DOHH2 (cell line): ENCODE data around the gene CAPZA2.
"Not testable (repeated sequence)": the region's sequence is repeated elsewhere in the genome, so short reads cannot be mapped to it uniquely, and the experiment has no call there.

Source experiments
- H3F3A ChIP-seq: fragments of 200-600 bp; sonication (generic), shearing (Covaris generic); 2 replicates; pipeline ENCODE4 v1.6.0; 2016; ENCODE audit warnings: antibody characterized with exemption, mild to moderate bottlenecking; ENCODE audit not compliant: control insufficient read depth, insufficient read depth
- H3K27ac ChIP-seq: fragments of 200-600 bp; sonication (generic); 2 replicates; pipeline ENCODE4 v1.5.1; 2014; ENCODE audit warnings: low read depth, mild to moderate bottlenecking, low read length, moderate library complexity
- H3K27me3 ChIP-seq: fragments of 200-600 bp; sonication (generic); 2 replicates; pipeline ENCODE4 v1.6.1; 2014; ENCODE audit warnings: mild to moderate bottlenecking, low read length, mixed read lengths; ENCODE audit not compliant: control insufficient read depth
- H3K36me3 ChIP-seq: fragments of 200-600 bp; sonication (generic); 2 replicates; pipeline ENCODE4 v1.6.1; 2014; ENCODE audit warnings: mild to moderate bottlenecking, low read length, moderate library complexity, mixed read lengths; ENCODE audit not compliant: control insufficient read depth
- H3K4me1 ChIP-seq: fragments of 200-600 bp; sonication (generic); 2 replicates; pipeline ENCODE4 v1.6.1; 2014; ENCODE audit warnings: mild to moderate bottlenecking, low read length, mixed read lengths; ENCODE audit not compliant: control insufficient read depth
- H3K4me2 ChIP-seq: fragments of 200-600 bp; sonication (generic); 2 replicates; pipeline ENCODE4 v1.6.0; 2014; ENCODE audit warnings: mild to moderate bottlenecking, low read length, moderate library complexity
- H3K4me3 ChIP-seq: fragments of 200-600 bp; sonication (generic); 2 replicates; pipeline ENCODE4 v1.5.1; 2014; ENCODE audit warnings: mild to moderate bottlenecking, low read length, mixed read lengths
- H3K79me2 ChIP-seq: fragments of 200-600 bp; sonication (generic); 2 replicates; pipeline ENCODE4 v1.6.1; 2014; ENCODE audit warnings: mild to moderate bottlenecking, low read length, mixed read lengths; ENCODE audit not compliant: control insufficient read depth
- H3K9me2 ChIP-seq: fragments of 200-600 bp; sonication (generic); replicated peaks from 2 replicates; pipeline ENCODE4 v1.6.1; 2014; ENCODE audit warnings: mild to moderate bottlenecking, low read length, mixed read lengths; ENCODE audit not compliant: control insufficient read depth
- H3K9me3 ChIP-seq: fragments of 200-600 bp; sonication (generic); 2 replicates; pipeline ENCODE4 v1.6.1; 2014; ENCODE audit warnings: antibody characterized with exemption, low read length, mixed read lengths; ENCODE audit not compliant: control insufficient read depth, insufficient read depth
- H4K20me1 ChIP-seq: fragments of 200-600 bp; sonication (generic); 2 replicates; pipeline ENCODE4 v1.6.0; 2014; ENCODE audit warnings: low read depth, mild to moderate bottlenecking, antibody characterized with exemption, low read length, moderate library complexity; ENCODE audit not compliant: control insufficient read depth, insufficient read depth
- CTCF ChIP-seq: fragments of 200-600 bp; sonication (generic); IDR thresholded peaks from one replicate; pipeline ENCODE4 v1.5.1; 2014; ENCODE audit warnings: antibody characterized with exemption, mild to moderate bottlenecking, low read depth, low read length; ENCODE audit not compliant: poor library complexity, severe bottlenecking
- EZH2phosphoT487 ChIP-seq: fragments of 200-600 bp; sonication (generic); IDR thresholded peaks from 2 replicates; pipeline ENCODE4 v1.6.1; 2017; ENCODE audit warnings: borderline replicate concordance, mild to moderate bottlenecking, antibody characterized with exemption, low read length, moderate library complexity, mixed read lengths

The CAPZA2 gene

GRCh38 chr7:116862234-116862950 is at the start of gene CAPZA2:
Gene CAPZA2, plus strand, starts transcription at chr7:116862587. Its CDS starts 25 bp downstream, at chr7:116862612.
- TF ChIP-seq CTCF (no peak), EZH2phosphoT487 (no peak)
- Histone ChIP-seq H3K4me2 (peak within 1 kb of the TSS; percentile 89), H3K36me3 (peaks cover 10% of the 10 kb centered on the region; the same call in 1 of the 2 replicates), H3F3A (no peaks in the 10 kb centered on the region), H3K27ac (peak within 1 kb of the TSS; percentile 59), H3K9me2 (no peaks in the 10 kb centered on the region), H3K4me3 (peak within 1 kb of the TSS; percentile 91), H3K27me3 (peaks cover 5% of the 10 kb centered on the region; the same call in 1 of the 2 replicates), H4K20me1 (peaks cover 17% of the 10 kb centered on the region), H3K9me3 (no peaks in the 10 kb centered on the region), H3K79me2 (peaks cover 50% of the 10 kb centered on the region), H3K4me1 (peaks cover 27% of the 10 kb centered on the region)

- Histone ChIP-seq H3K9me2 (no peaks in the 10 kb centered on the region), H3K79me2 (no peaks in the 10 kb centered on the region), H3K36me3 (no peaks in the 10 kb centered on the region), H3F3A (no peaks in the 10 kb centered on the region), H3K27me3 (peaks cover 14% of the 10 kb centered on the region), H3K4me1 (no peaks in the 10 kb centered on the region), H3K9me3 (no peaks in the 10 kb centered on the region), H3K4me2 (no peak overlapping the region), H3K27ac (no peak overlapping the region), H3K4me3 (no peak overlapping the region), H4K20me1 (no peaks in the 10 kb centered on the region)
- TF ChIP-seq CTCF (no peak), EZH2phosphoT487 (no peak)
These were observed 49.5 kb upstream of the CAPZA2 start for GRCh38 chr7:116812860-116813259.

- H3K4me2 ChIP-seq, H3K79me2 ChIP-seq, H3K4me1 ChIP-seq, H3F3A ChIP-seq, H3K4me3 ChIP-seq, H3K9me2 ChIP-seq, H3K36me3 ChIP-seq, H4K20me1 ChIP-seq, H3K9me3 ChIP-seq, H3K27ac ChIP-seq: not testable (repeated sequence)
- peaks cover 14% of the 10 kb centered on the region for H3K27me3 ChIP-seq
These were observed 49.0 kb upstream of the CAPZA2 start for GRCh38 chr7:116813371-116813770.

GRCh38 chr7:116815041-116815440 is 47.3 kb upstream of the CAPZA2 start:
- no peaks in the 10 kb centered on the region for H4K20me1 ChIP-seq
- H3K79me2 ChIP-seq: no peaks in the 10 kb centered on the region
- H3K4me3 ChIP-seq: no peak overlapping the region
- H3F3A ChIP-seq: no peaks in the 10 kb centered on the region
- H3K27me3 ChIP-seq: peaks cover 19% of the 10 kb centered on the region
- no peaks in the 10 kb centered on the region for H3K9me2 ChIP-seq
- no peaks in the 10 kb centered on the region for H3K36me3 ChIP-seq
- no peak overlapping the region for H3K27ac ChIP-seq
- no peaks in the 10 kb centered on the region for H3K4me1 ChIP-seq
- TF ChIP-seq CTCF: no peak
- no peak for TF ChIP-seq EZH2phosphoT487
- no peaks in the 10 kb centered on the region for H3K9me3 ChIP-seq
- H3K4me2 ChIP-seq: no peak overlapping the region
